K562 (cell line): ENCODE measurements around the gene PPM1N. TPM values are rescaled to one million over a fixed set of nuclear protein-coding genes. Genes with fewer than 3 reads are reported as not detected.

Source experiments
- ATF6 ChIP-seq: sonication (generic); formaldehyde crosslinking; IDR thresholded peaks from 2 replicates; pipeline ENCODE4 v1.4.0; 2020; ENCODE audit warnings: mild to moderate bottlenecking, missing genetic modification reagents
- BACH1 ChIP-seq: fragments of 200-800 bp; sonication (Bioruptor generic); IDR thresholded peaks from 2 replicates; pipeline ENCODE4 v1.6.1; 2016; ENCODE audit warnings: missing genetic modification characterization, missing compliant biosample characterization
- CXXC5 ChIP-seq: fragments of 250-450 bp; sonication (Bioruptor Pico); IDR thresholded peaks from 2 replicates; pipeline ENCODE4 v1.8.0; 2022; ENCODE audit warnings: inconsistent platforms, mild to moderate bottlenecking, moderate library complexity
- EGR1 ChIP-seq: fragments of 450-650 bp; conservative IDR thresholded peaks from 2 replicates; pipeline ENCODE4 v1.6.1; 2017; ENCODE audit warnings: mild to moderate bottlenecking
- HIVEP1 ChIP-seq: fragments of 250-450 bp; sonication (Bioruptor Pico); IDR thresholded peaks from 2 replicates; pipeline ENCODE4 v1.4.0; 2020; ENCODE audit warnings: mild to moderate bottlenecking
- KDM2B ChIP-seq: fragments of 250-450 bp; sonication (Bioruptor Pico); IDR thresholded peaks from 2 replicates; pipeline ENCODE4 v1.8.0; 2021; ENCODE audit warnings: mild to moderate bottlenecking, moderate library complexity
- LARP7 ChIP-seq: fragments of 450-650 bp; IDR thresholded peaks from 2 replicates; pipeline ENCODE4 v1.6.1; 2016
- MCM5 ChIP-seq: fragments of 450-650 bp; IDR thresholded peaks from 2 replicates; pipeline ENCODE4 v1.6.1; 2016; ENCODE audit warnings: low read depth
- NBN ChIP-seq: fragments of 450-650 bp; IDR thresholded peaks from 2 replicates; pipeline ENCODE4 v1.6.1; 2016; ENCODE audit warnings: low read depth, mild to moderate bottlenecking
- PTBP1 ChIP-seq: fragments of 200-400 bp; formaldehyde crosslinking; IDR thresholded peaks from 2 replicates; pipeline ENCODE4 v1.6.1; 2017; ENCODE audit warnings: low read depth, low read length
- RNF219 ChIP-seq: fragments of 250-450 bp; sonication (Bioruptor Pico); IDR thresholded peaks from 2 replicates; pipeline ENCODE4 v1.5.0; 2022; ENCODE audit warnings: mild to moderate bottlenecking
- TAF15 ChIP-seq: fragments of 200-400 bp; formaldehyde crosslinking; IDR thresholded peaks from 2 replicates; pipeline ENCODE4 v1.6.1; 2017; ENCODE audit warnings: mild to moderate bottlenecking, low read depth, low read length, moderate library complexity
- TOE1 ChIP-seq, 2 experiments: fragments of 450-650 bp in 1 of 2; sonication (generic) in 1 of 2; formaldehyde crosslinking in 1 of 2; IDR thresholded peaks; 2 replicates each; pipeline versions ENCODE4 v1.7.1 to v1.8.0; 2016 to 2022; ENCODE audit warnings: borderline replicate concordance in 2 of 2, mild to moderate bottlenecking in 2 of 2, antibody characterized with exemption in 1 of 2, inconsistent platforms in 1 of 2, low read depth in 1 of 2, missing genetic modification reagents in 1 of 2, moderate library complexity in 1 of 2
- TSHZ1 ChIP-seq: fragments of 250-450 bp; sonication (Bioruptor Pico); IDR thresholded peaks from 2 replicates; pipeline ENCODE4 v1.4.0; 2020; ENCODE audit warnings: mild to moderate bottlenecking, moderate library complexity
- ZFP1 ChIP-seq: fragments of 450-650 bp; formaldehyde crosslinking; IDR thresholded peaks from 2 replicates; pipeline ENCODE4 v1.4.0; 2020; ENCODE audit warnings: mild to moderate bottlenecking, mixed read lengths
- ZNF175 ChIP-seq: fragments of 200-800 bp; sonication (Bioruptor generic); IDR thresholded peaks from 2 replicates; pipeline ENCODE4 v1.6.1; 2016; ENCODE audit warnings: low read depth, mild to moderate bottlenecking, missing genetic modification characterization, missing compliant biosample characterization
- polyA plus RNA-seq, 8 experiments: library from polyadenylated mRNA; depleted of rRNA in 4 of 8; stranded (reverse) in 5 of 8; unstranded in 3 of 8; fragments of >200 nt; fragmentation: Nextera tagmentation in 2 of 8; fragmentation: Illumina TruSeq in 1 of 8; extraction: Ambion mirVana in 2 of 8; extraction: Trizol in 1 of 8; gene quantifications; 2 replicates each; pipeline versions ENCODE4 v1.2.1 to v1.2.3, GENCODE V29; 2011 to 2014; ENCODE audit warnings: inconsistent platforms in 1 of 8, missing spikeins in 1 of 8
- total RNA-seq, 7 experiments: library from RNA; depleted of rRNA in 6 of 7; stranded (reverse); fragments of >200 nt in 6 of 7; fragmentation: Illumina TruSeq in 2 of 7; extraction: Trizol in 2 of 7; gene quantifications; 2 replicates each; pipeline versions ENCODE4 v1.2.1 to v1.2.3, GENCODE V29; 2011 to 2021; ENCODE audit warnings: low replicate concordance in 1 of 7

Gene PPM1N
- total and polyA plus RNA-seq, 9 of the 15 experiments (the other 6 are each of a cell fraction or from before 2014, with no cell fraction given): 4.5 to 15.6 (median 8.7) TPM

GRCh38 chr19:45506989-45507871 is 9.0 kb downstream of the PPM1N start, which contains the start of gene VASP (continued):
- 0 out of 2 replicates have a peak, but pooled peaks have one; percentile 60 for TF ChIP-seq ATF6 (CRISPR knock-in tag)
- TF ChIP-seq TAF15: no peak
- no peak for TF ChIP-seq RNF219 (CRISPR knock-in tag)
- TF ChIP-seq LARP7: no peak
- TF ChIP-seq HIVEP1 (CRISPR knock-in tag): no peak
- TF ChIP-seq KDM2B: no peak
- TF ChIP-seq PTBP1: no peak
- TF ChIP-seq CXXC5 (CRISPR knock-in tag): peak; percentile 51; the same call in 1 of the 2 replicates
- no peak; the same call in 1 of the 2 replicates for TF ChIP-seq ZNF175
- TF ChIP-seq MCM5: no peak
- peak; percentile 86 for TF ChIP-seq EGR1
- no peak for TF ChIP-seq NBN
- TF ChIP-seq TSHZ1 (CRISPR knock-in tag): no peak
- no peak for TF ChIP-seq BACH1
- no peak for TF ChIP-seq ZFP1 (CRISPR knock-in tag)
- TF ChIP-seq TOE1 (IDR thresholded peaks at IDR 0.05; ENCODE audit: borderline replicate concordance): peak; percentile 90
- TF ChIP-seq TOE1 (CRISPR knock-in tag; IDR thresholded peaks at IDR 0.05; ENCODE audit: borderline replicate concordance, low read depth): no peak
